AG04450 (cell line): Measurements from ENCODE around the gene SCGB3A1. TPM values are rescaled to one million over a fixed set of nuclear protein-coding genes. Genes with fewer than 3 reads are reported as not detected.

Experiments
- CTCF ChIA-PET: fragments of 300-600, 350-600 bp; formaldehyde crosslinking; extraction: SDS; loops from one replicate; lab custom pipeline; 2022; ENCODE audit warnings: antibody characterized with exemption, inconsistent platforms; lab: Charles Lee
- POLR2A ChIA-PET: fragments of 350-600 bp; formaldehyde crosslinking; extraction: SDS; loops from one replicate; lab custom pipeline; 2021; ENCODE audit warnings: antibody characterized with exemption, inconsistent platforms; lab: Yijun Ruan, JAX
- DNase-seq: peaks from one replicate; pipeline ENCODE4 v3.0.0-alpha.2; 2011; ENCODE audit warnings: low read depth, low spot score
- H3K27ac ChIP-seq: one replicate; pipeline ENCODE4 v1.5.1; 2012; ENCODE audit warnings: low read depth, low read length, control low read depth
- H3K27me3 ChIP-seq: one replicate; pipeline ENCODE4 v1.6.0; 2012; ENCODE audit warnings: low read length; ENCODE audit not compliant: control insufficient read depth, insufficient read depth
- H3K4me3 ChIP-seq: 2 replicates; pipeline ENCODE4 v1.5.1; 2011; ENCODE audit warnings: mild to moderate bottlenecking, low read depth, low read length, control low read depth
- H3K9me3 ChIP-seq: 2 replicates; pipeline ENCODE4 v1.5.1; 2012; ENCODE audit warnings: low read length; ENCODE audit not compliant: control insufficient read depth, insufficient read depth
- polyA plus RNA-seq: library from polyadenylated mRNA; depleted of rRNA; stranded (reverse); fragments of >200 nt; gene quantifications from 2 replicates; pipeline ENCODE4 v1.2.3, GENCODE V29; 2011; rRNA removed
- TF ChIP-seq, protein P1 (sequence below): IDR thresholded peaks from 2 replicates; pipeline ENCODE4 v1.5.1; 2011; ENCODE audit warnings: low read depth, low read length, control low read depth, inconsistent platforms

Gene SCGB3A1
- polyA plus RNA-seq, 1 experiment: not detected

DNA sequence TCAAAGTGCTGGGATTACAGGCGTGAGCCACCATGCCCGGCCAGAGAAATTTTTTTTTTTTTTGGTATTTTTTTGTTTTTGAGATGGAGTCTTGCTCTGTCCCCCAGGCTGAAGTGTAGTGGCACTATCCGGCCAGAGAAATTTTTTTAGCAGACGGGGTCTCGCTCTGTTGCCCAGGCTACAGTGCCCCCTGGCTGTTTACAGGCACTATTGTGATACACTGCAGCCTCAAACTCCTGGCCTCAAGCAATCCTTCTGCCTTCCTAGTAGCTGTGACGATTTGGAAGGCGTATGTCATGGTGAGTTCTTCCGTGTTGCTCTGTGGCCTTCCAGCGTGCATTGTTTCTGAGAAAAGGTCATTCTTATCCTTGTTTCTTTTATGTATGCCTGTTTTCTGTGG is 49.6 kb downstream of the SCGB3A1 start:
- Histone ChIP-seq H3K4me3 (no peak overlapping the region), H3K27me3 (no peaks in the 10 kb centered on the region), H3K27ac (no peak overlapping the region), H3K9me3 (no peaks in the 10 kb centered on the region)
- POLR2A ChIA-PET: no interaction called here
- CTCF ChIA-PET: interaction anchor here (0.6 kb wide), 1 partner anchor 37 kb away, joined by 5 read pairs; no protein-coding TSS in a partner anchor
- TF ChIP-seq, protein P1, sequence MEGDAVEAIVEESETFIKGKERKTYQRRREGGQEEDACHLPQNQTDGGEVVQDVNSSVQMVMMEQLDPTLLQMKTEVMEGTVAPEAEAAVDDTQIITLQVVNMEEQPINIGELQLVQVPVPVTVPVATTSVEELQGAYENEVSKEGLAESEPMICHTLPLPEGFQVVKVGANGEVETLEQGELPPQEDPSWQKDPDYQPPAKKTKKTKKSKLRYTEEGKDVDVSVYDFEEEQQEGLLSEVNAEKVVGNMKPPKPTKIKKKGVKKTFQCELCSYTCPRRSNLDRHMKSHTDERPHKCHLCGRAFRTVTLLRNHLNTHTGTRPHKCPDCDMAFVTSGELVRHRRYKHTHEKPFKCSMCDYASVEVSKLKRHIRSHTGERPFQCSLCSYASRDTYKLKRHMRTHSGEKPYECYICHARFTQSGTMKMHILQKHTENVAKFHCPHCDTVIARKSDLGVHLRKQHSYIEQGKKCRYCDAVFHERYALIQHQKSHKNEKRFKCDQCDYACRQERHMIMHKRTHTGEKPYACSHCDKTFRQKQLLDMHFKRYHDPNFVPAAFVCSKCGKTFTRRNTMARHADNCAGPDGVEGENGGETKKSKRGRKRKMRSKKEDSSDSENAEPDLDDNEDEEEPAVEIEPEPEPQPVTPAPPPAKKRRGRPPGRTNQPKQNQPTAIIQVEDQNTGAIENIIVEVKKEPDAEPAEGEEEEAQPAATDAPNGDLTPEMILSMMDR: no peak
- DNase-seq: no peak

Other genes starting within 250 kb of the SCGB3A1 start
- gene GFPT2, start 238.2 kb downstream of the SCGB3A1 start, polyA plus RNA-seq: 13.9 and 15.1 TPM in 2 replicates
- 18.8 and 21.5 TPM in 2 replicates for gene CNOT6, start 97.1 kb downstream of the SCGB3A1 start, polyA plus RNA-seq
- not detected in 2 replicates for gene FLT4, start 58.1 kb upstream of the SCGB3A1 start, polyA plus RNA-seq
- not detected in 2 replicates for gene OR2Y1, start 148.6 kb upstream of the SCGB3A1 start, polyA plus RNA-seq
- gene MGAT1, start 211.3 kb upstream of the SCGB3A1 start, polyA plus RNA-seq: 96.2 and 121 TPM in 2 replicates